Uterus (tissue), 2 donors: ENCODE measurements around the gene PCTP.

Source experiments
- CTCF ChIP-seq, 4 experiments: fragments of 200-600 bp in 2 of 4; fragments of 450-650 bp in 2 of 4; sonication (generic) in 2 of 4; IDR thresholded peaks; one replicate each; pipeline ENCODE4 v1.5.1; 2016 to 2019; ENCODE audit warnings: antibody characterized with exemption in 4 of 4, mild to moderate bottlenecking in 2 of 4, moderate library complexity in 1 of 4
- POLR2A ChIP-seq, 2 donors: fragments of 450-650 bp; IDR thresholded peaks; one replicate each; pipeline ENCODE4 v1.6.1; 2016; ENCODE audit warnings: antibody characterized with exemption in 2 of 2, mild to moderate bottlenecking in 1 of 2, moderate library complexity in 1 of 2

GRCh38 chr17:55811536-55811935, 60.7 kb downstream of the PCTP start:
- TF ChIP-seq CTCF (IDR thresholded peaks at IDR 0.05) (no peak), POLR2A (IDR thresholded peaks at IDR 0.05) (no peak)
